SU-DHL-6 (cell line): ENCODE measurements around the gene CFAP65.

Experiments used
- H2AFZ ChIP-seq: fragments of 200-600 bp; sonication (generic); 2 replicates; pipeline ENCODE4 v1.6.1; 2014; ENCODE audit warnings: low read depth, mild to moderate bottlenecking, moderate library complexity, mixed read lengths, antibody characterized with exemption, low read length; ENCODE audit not compliant: severe bottlenecking
- H3F3A ChIP-seq: fragments of 200-600 bp; shearing (Covaris generic); 2 replicates; pipeline ENCODE4 v1.6.0; 2016; ENCODE audit warnings: antibody characterized with exemption, mild to moderate bottlenecking; ENCODE audit not compliant: insufficient read depth
- H3K27ac ChIP-seq: fragments of 200-600 bp; sonication (generic); 2 replicates; pipeline ENCODE4 v1.5.1; 2016; ENCODE audit warnings: low read depth, mild to moderate bottlenecking, low read length, moderate library complexity, mixed read lengths
- H3K27me3 ChIP-seq: fragments of 200-600 bp; sonication (generic), shearing (Covaris generic); 2 replicates; pipeline ENCODE4 v1.6.0; 2014; ENCODE audit warnings: mild to moderate bottlenecking, low read length
- H3K36me3 ChIP-seq: fragments of 200-600 bp; sonication (generic); 2 replicates; pipeline ENCODE4 v1.6.1; 2014; ENCODE audit warnings: mild to moderate bottlenecking, low read length, mixed read lengths
- H3K4me2 ChIP-seq: fragments of 300-600, 200-600 bp; shearing (Covaris generic), sonication (generic); 2 replicates; pipeline ENCODE4 v1.6.0; 2014; ENCODE audit warnings: low read length, low read depth, mild to moderate bottlenecking; ENCODE audit not compliant: poor library complexity, severe bottlenecking
- H3K4me3 ChIP-seq: fragments of 200-600 bp; sonication (generic); 2 replicates; pipeline ENCODE4 v1.5.1; 2014; ENCODE audit warnings: antibody characterized with exemption, low read length, mild to moderate bottlenecking, mixed read lengths; ENCODE audit not compliant: insufficient read depth, poor library complexity, severe bottlenecking
- H3K79me2 ChIP-seq: fragments of 200-600 bp; sonication (generic); 2 replicates; pipeline ENCODE4 v1.6.1; 2014; ENCODE audit warnings: mild to moderate bottlenecking, low read length, moderate library complexity; ENCODE audit not compliant: insufficient read depth
- H3K9ac ChIP-seq: fragments of 200-600 bp; sonication (generic); 2 replicates; pipeline ENCODE4 v1.7.0; 2014; ENCODE audit warnings: mild to moderate bottlenecking, low read length
- H3K9me2 ChIP-seq: fragments of 200-600 bp; sonication (generic); replicated peaks from 2 replicates; pipeline ENCODE4 v1.6.1; 2014; ENCODE audit warnings: low read length; ENCODE audit not compliant: insufficient read depth
- H3K9me3 ChIP-seq: fragments of 200-600 bp; sonication (generic); 2 replicates; pipeline ENCODE4 v1.6.1; 2014; ENCODE audit warnings: low read length, mixed read lengths; ENCODE audit not compliant: insufficient read depth
- H4K20me1 ChIP-seq: fragments of 200-600 bp; sonication (generic); 2 replicates; pipeline ENCODE4 v1.6.1; 2014; ENCODE audit warnings: low read depth, mild to moderate bottlenecking, antibody characterized with exemption, low read length, moderate library complexity, mixed read lengths
- EZH2phosphoT487 ChIP-seq: fragments of 200-600 bp; sonication (generic), shearing (Covaris generic); conservative IDR thresholded peaks from 2 replicates; pipeline ENCODE4 v1.6.1; 2018; ENCODE audit warnings: mild to moderate bottlenecking, antibody characterized with exemption, low read length, moderate library complexity, mixed read lengths
- TF ChIP-seq, protein P1 (sequence below): fragments of 200-600 bp; sonication (generic); IDR thresholded peaks from one replicate; pipeline ENCODE4 v1.5.1; 2017; ENCODE audit warnings: antibody characterized with exemption, mild to moderate bottlenecking, low read length, moderate library complexity; ENCODE audit not compliant: insufficient read depth, poor library complexity, severe bottlenecking

The CFAP65 gene

DNA sequence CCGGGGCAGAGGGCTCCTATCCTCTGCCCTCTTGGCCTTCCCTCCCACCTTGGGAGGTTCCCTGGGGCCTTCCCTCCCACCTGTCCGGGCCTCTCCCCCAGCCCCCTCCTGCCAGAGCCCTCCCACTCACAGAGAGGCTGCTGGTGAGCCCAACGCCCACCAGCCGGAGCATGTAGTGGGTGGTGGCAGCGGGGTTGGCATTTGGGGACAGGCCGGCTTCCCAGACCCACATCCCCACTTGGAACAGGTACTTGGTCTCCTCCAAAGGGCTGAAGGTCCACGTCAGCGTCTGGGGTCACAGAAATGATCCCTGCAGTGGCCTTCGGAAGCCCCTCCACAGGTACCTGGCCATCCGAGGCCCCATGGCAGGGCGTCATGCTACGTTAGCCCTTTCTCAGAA lies 19.3 kb downstream of the CFAP65 start:
- Histone ChIP-seq H3K9me3 (no peaks in the 10 kb centered on the region), H3K79me2 (no peaks in the 10 kb centered on the region), H3F3A (no peaks in the 10 kb centered on the region), H3K27me3 (no peaks in the 10 kb centered on the region), H3K9me2 (no peaks in the 10 kb centered on the region), H2AFZ (no peak overlapping the region), H3K27ac (no peak overlapping the region), H3K9ac (no peak overlapping the region), H3K4me3 (no peak overlapping the region), H3K36me3 (no peaks in the 10 kb centered on the region), H3K4me2 (no peak overlapping the region), H4K20me1 (no peaks in the 10 kb centered on the region)
- TF ChIP-seq, protein P1, sequence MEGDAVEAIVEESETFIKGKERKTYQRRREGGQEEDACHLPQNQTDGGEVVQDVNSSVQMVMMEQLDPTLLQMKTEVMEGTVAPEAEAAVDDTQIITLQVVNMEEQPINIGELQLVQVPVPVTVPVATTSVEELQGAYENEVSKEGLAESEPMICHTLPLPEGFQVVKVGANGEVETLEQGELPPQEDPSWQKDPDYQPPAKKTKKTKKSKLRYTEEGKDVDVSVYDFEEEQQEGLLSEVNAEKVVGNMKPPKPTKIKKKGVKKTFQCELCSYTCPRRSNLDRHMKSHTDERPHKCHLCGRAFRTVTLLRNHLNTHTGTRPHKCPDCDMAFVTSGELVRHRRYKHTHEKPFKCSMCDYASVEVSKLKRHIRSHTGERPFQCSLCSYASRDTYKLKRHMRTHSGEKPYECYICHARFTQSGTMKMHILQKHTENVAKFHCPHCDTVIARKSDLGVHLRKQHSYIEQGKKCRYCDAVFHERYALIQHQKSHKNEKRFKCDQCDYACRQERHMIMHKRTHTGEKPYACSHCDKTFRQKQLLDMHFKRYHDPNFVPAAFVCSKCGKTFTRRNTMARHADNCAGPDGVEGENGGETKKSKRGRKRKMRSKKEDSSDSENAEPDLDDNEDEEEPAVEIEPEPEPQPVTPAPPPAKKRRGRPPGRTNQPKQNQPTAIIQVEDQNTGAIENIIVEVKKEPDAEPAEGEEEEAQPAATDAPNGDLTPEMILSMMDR, result no peak
- no peak for TF ChIP-seq EZH2phosphoT487

GRCh38 chr2:219021591-219021990 lies 19.7 kb downstream of the CFAP65 start:
- Histone ChIP-seq H3K36me3 (no peaks in the 10 kb centered on the region), H3K4me2 (no peak overlapping the region), H3K4me3 (no peak overlapping the region), H3F3A (no peaks in the 10 kb centered on the region), H3K79me2 (no peaks in the 10 kb centered on the region), H3K9me3 (no peaks in the 10 kb centered on the region), H3K9me2 (no peaks in the 10 kb centered on the region), H2AFZ (no peak overlapping the region), H3K27ac (no peak overlapping the region), H4K20me1 (no peaks in the 10 kb centered on the region), H3K9ac (no peak overlapping the region), H3K27me3 (no peaks in the 10 kb centered on the region)
- TF ChIP-seq, protein P1, result no peak

GRCh38 chr2:219020604-219021365 lies 20.5 kb downstream of the CFAP65 start:
- Histone ChIP-seq H3K27me3 (no peaks in the 10 kb centered on the region), H3F3A (no peaks in the 10 kb centered on the region), H3K9me2 (no peaks in the 10 kb centered on the region), H2AFZ (no peak overlapping the region), H3K9ac (no peak overlapping the region), H3K4me2 (no peak overlapping the region), H3K27ac (no peak overlapping the region), H3K9me3 (no peaks in the 10 kb centered on the region), H4K20me1 (no peaks in the 10 kb centered on the region), H3K36me3 (no peaks in the 10 kb centered on the region), H3K79me2 (no peaks in the 10 kb centered on the region), H3K4me3 (no peak overlapping the region)
- no peak for TF ChIP-seq EZH2phosphoT487
- TF ChIP-seq, protein P1, result no peak
